Left colon (tissue), 2 donors: Measurements from ENCODE around the gene HEMK1. TPM values are rescaled to one million over a fixed set of nuclear protein-coding genes. Genes with fewer than 3 reads are reported as not detected.

Source experiments
- ATAC-seq: fragments of 200-7000 bp; cut with Tn5 transposase; one replicate; pipeline ENCODE4 v1.9.1; 2020; ENCODE audit warnings: mild to moderate bottlenecking, moderate library complexity
- DNase-seq, 2 donors: peaks; one replicate each; pipeline ENCODE4 v3.0.0-alpha.2; 2020
- intact Hi-C, 2 donors: fragments of 100-400 bp; cut with DNase I in 1 of 2; cut with micrococcal nuclease in 1 of 2; formaldehyde crosslinking; loops; one replicate each; pipeline versions ENCODE4 v1.11.2 to v1.14.0; 2022; cut with DNase I, micrococcal nuclease
- total RNA-seq, 2 donors: library from RNA; stranded (reverse); fragmentation: NEBNext Ultra II Directional; extraction: Animal tissue kit (Norgen Biotek cat#: 25700); gene quantifications; one replicate each; pipeline ENCODE4 v1.2.1, GENCODE V29; 2021
- donor health status: DM: no; HTN: no; CAD: no.
- donor health status: DM: yes; HTN: yes; CAD: no.

HEMK1 gene
- total RNA-seq, 2 donors from 2014 or later, result 21.9 to 24.8 TPM

- ATAC-seq (no peak), DNase-seq (no peak)
- intact Hi-C loops, result no loop called here
These were observed 18.8 kb downstream of the HEMK1 start for GRCh38 chr3:50587806-50588758.

GRCh38 chr3:50588759-50589433 lies 19.6 kb downstream of the HEMK1 start:
- no peak for ATAC-seq
- DNase-seq, result no peak
- intact Hi-C loops, result no loop called here

- DNase-seq (no peak), ATAC-seq (no peak)
- intact Hi-C loops, result no loop called here
These were observed 21.9 kb downstream of the HEMK1 start for GRCh38 chr3:50591196-50591741.

- ATAC-seq, result peak; percentile 82
- peak in 1 of 2 donors; percentile 49 for DNase-seq
- intact Hi-C loops, result no loop called here
These were observed 23.2 kb downstream of the HEMK1 start for GRCh38 chr3:50592568-50592967.

- intact Hi-C loops, result no loop called here
- DNase-seq, result no peak
- ATAC-seq, result no peak
These were observed 25.0 kb downstream of the HEMK1 start for GRCh38 chr3:50594253-50594785.

- ATAC-seq (no peak), DNase-seq (no peak)
- intact Hi-C loops, result no loop called here
These were observed 29.9 kb downstream of the HEMK1 start for GRCh38 chr3:50599115-50599715.

GRCh38 chr3:50599716-50600118 lies 30.4 kb downstream of the HEMK1 start:
- no peak for ATAC-seq
- no peak for DNase-seq
- intact Hi-C loops, result no loop called here

- intact Hi-C loops, result no loop called here
- ATAC-seq, result no peak
- DNase-seq, result peak in 1 of 2 donors; percentile 48
These were observed 30.9 kb downstream of the HEMK1 start for GRCh38 chr3:50600141-50600753.

- peak; percentile 94 to 98 for DNase-seq
- ATAC-seq, result peak; percentile 87
- intact Hi-C loops, result no loop called here
These were observed 31.7 kb downstream of the HEMK1 start for GRCh38 chr3:50600841-50601591.

- peak in 1 of 2 donors; percentile 54 for DNase-seq
- intact Hi-C loops, result no loop called here
- ATAC-seq, result peak; percentile 30
These were observed 33.4 kb downstream of the HEMK1 start for GRCh38 chr3:50602595-50603191.

- no peak for ATAC-seq
- intact Hi-C loops, result no loop called here
- DNase-seq, result no peak
These were observed 34.2 kb downstream of the HEMK1 start for GRCh38 chr3:50603261-50604109.

- ATAC-seq (no peak), DNase-seq (no peak)
- intact Hi-C loops, result no loop called here
These were observed 34.8 kb downstream of the HEMK1 start for GRCh38 chr3:50604110-50604621.

- peak in 1 of 2 donors; percentile 45 for DNase-seq
- intact Hi-C loops, result no loop called here
- ATAC-seq, result no peak
These were observed 35.6 kb downstream of the HEMK1 start for GRCh38 chr3:50604628-50605588.

GRCh38 chr3:50605901-50606326 lies 36.6 kb downstream of the HEMK1 start:
- no peak for ATAC-seq
- intact Hi-C loops, result no loop called here
- no peak for DNase-seq

GRCh38 chr3:50606596-50606995 lies 37.3 kb downstream of the HEMK1 start:
- intact Hi-C loops, result no loop called here
- DNase-seq (no peak), ATAC-seq (no peak)
